ENCODE results near the gene HOXD9. TPM values are rescaled to one million over a fixed set of nuclear protein-coding genes. Genes with fewer than 3 reads are reported as not detected.

The HOXD9 gene
- total RNA-seq, 1 experiment from 2014 or later: 4.4 TPM

GRCh38 chr2:176091329-176092258 is 30.9 kb upstream of the HOXD9 start:
- H3K27ac ChIP-seq: no peak overlapping the region
- H3K9me3 ChIP-seq (replicated peaks): no peaks in the 10 kb centered on the region
- no peaks in the 10 kb centered on the region; the same call in 1 of the 2 replicates for H3K27me3 ChIP-seq
- no peaks in the 10 kb centered on the region for H3K36me3 ChIP-seq
- DNase-seq: no peak
- no peaks in the 10 kb centered on the region for H3K4me1 ChIP-seq
- no peak overlapping the region for H3K4me3 ChIP-seq

- no peaks in the 10 kb centered on the region for H3K9me3 ChIP-seq (replicated peaks)
- no peak within 1 kb of the TSS for H3K27ac ChIP-seq
- H3K27me3 ChIP-seq: no peaks in the 10 kb centered on the region; the same call in 1 of the 2 replicates
- peak within 1 kb of the TSS; percentile 67 for H3K4me3 ChIP-seq
- DNase-seq: peak; percentile 65 to 66
- no peaks in the 10 kb centered on the region for H3K4me1 ChIP-seq
- H3K36me3 ChIP-seq: no peaks in the 10 kb centered on the region
Measured at GRCh38 chr2:176092270-176093144, 30.0 kb upstream of the HOXD9 start, which contains the start of gene HOXD13. Gene HOXD13, plus strand, starts transcription at chr2:176092721. Its CDS starts 170 bp downstream, at chr2:176092891.

- Histone ChIP-seq H3K27ac (no peak overlapping the region), H3K36me3 (no peaks in the 10 kb centered on the region), H3K27me3 (no peaks in the 10 kb centered on the region; the same call in 1 of the 2 replicates), H3K4me1 (no peaks in the 10 kb centered on the region), H3K9me3 (replicated peaks) (no peaks in the 10 kb centered on the region), H3K4me3 (peak overlapping the region; percentile 67)
- peak; percentile 60 to 69 for DNase-seq
Measured at GRCh38 chr2:176093145-176093897, 29.2 kb upstream of the HOXD9 start.

GRCh38 chr2:176093898-176094249 is 28.6 kb upstream of the HOXD9 start:
- H3K4me1 ChIP-seq: no peaks in the 10 kb centered on the region
- H3K27me3 ChIP-seq: no peaks in the 10 kb centered on the region; the same call in 1 of the 2 replicates
- DNase-seq: no peak
- H3K36me3 ChIP-seq: no peaks in the 10 kb centered on the region
- H3K9me3 ChIP-seq (replicated peaks): no peaks in the 10 kb centered on the region
- peak overlapping the region; percentile 67 for H3K4me3 ChIP-seq
- H3K27ac ChIP-seq: no peak overlapping the region

- no peak for DNase-seq
- Histone ChIP-seq H3K27me3 (no peaks in the 10 kb centered on the region; the same call in 1 of the 2 replicates), H3K36me3 (no peaks in the 10 kb centered on the region), H3K27ac (no peak overlapping the region), H3K4me3 (peak overlapping the region; percentile 67), H3K4me1 (no peaks in the 10 kb centered on the region), H3K9me3 (replicated peaks) (no peaks in the 10 kb centered on the region)
Measured at GRCh38 chr2:176094349-176094748, 28.2 kb upstream of the HOXD9 start.

- no peaks in the 10 kb centered on the region for H3K36me3 ChIP-seq
- no peak for DNase-seq
- no peaks in the 10 kb centered on the region for H3K9me3 ChIP-seq (replicated peaks)
- no peak overlapping the region for H3K27ac ChIP-seq
- no peak overlapping the region for H3K4me3 ChIP-seq
- no peaks in the 10 kb centered on the region; the same call in 1 of the 2 replicates for H3K27me3 ChIP-seq
- no peaks in the 10 kb centered on the region for H3K4me1 ChIP-seq
Measured at GRCh38 chr2:176095421-176095820, 27.1 kb upstream of the HOXD9 start.

GRCh38 chr2:176096243-176096985 is 26.1 kb upstream of the HOXD9 start:
- H3K27ac ChIP-seq: peak overlapping the region; percentile 65
- H3K4me3 ChIP-seq: peak overlapping the region; percentile 73
- H3K36me3 ChIP-seq: no peaks in the 10 kb centered on the region
- H3K27me3 ChIP-seq: no peaks in the 10 kb centered on the region; the same call in 1 of the 2 replicates
- H3K9me3 ChIP-seq (replicated peaks): no peaks in the 10 kb centered on the region
- H3K4me1 ChIP-seq: no peaks in the 10 kb centered on the region
- DNase-seq: peak in 1 of 2 experiments; percentile 44

- Histone ChIP-seq H3K4me1 (no peaks in the 10 kb centered on the region), H3K36me3 (no peaks in the 10 kb centered on the region), H3K27me3 (no peaks in the 10 kb centered on the region), H3K27ac (peak overlapping the region; percentile 65), H3K4me3 (peak overlapping the region; percentile 73), H3K9me3 (replicated peaks) (no peaks in the 10 kb centered on the region)
- DNase-seq: peak; percentile 85 to 95
Measured at GRCh38 chr2:176096986-176097819, 25.3 kb upstream of the HOXD9 start.

- H3K4me3 ChIP-seq: peak overlapping the region; percentile 73
- no peak for DNase-seq
- peak overlapping the region; percentile 65 for H3K27ac ChIP-seq
- H3K27me3 ChIP-seq: no peaks in the 10 kb centered on the region
- H3K36me3 ChIP-seq: no peaks in the 10 kb centered on the region
- no peaks in the 10 kb centered on the region for H3K4me1 ChIP-seq
- H3K9me3 ChIP-seq (replicated peaks): no peaks in the 10 kb centered on the region
Measured at GRCh38 chr2:176097820-176098365, 24.6 kb upstream of the HOXD9 start.

- peak; percentile 43 to 56 for DNase-seq
- H3K27me3 ChIP-seq: no peaks in the 10 kb centered on the region
- H3K4me1 ChIP-seq: no peaks in the 10 kb centered on the region
- H3K36me3 ChIP-seq: no peaks in the 10 kb centered on the region
- H3K4me3 ChIP-seq: peak overlapping the region; percentile 73
- H3K27ac ChIP-seq: no peak overlapping the region; the same call in 1 of the 2 replicates
- H3K9me3 ChIP-seq (replicated peaks): no peaks in the 10 kb centered on the region
Measured at GRCh38 chr2:176098366-176099158, 24.0 kb upstream of the HOXD9 start.

- H3K4me3 ChIP-seq: no peak overlapping the region
- no peak overlapping the region for H3K27ac ChIP-seq
- no peaks in the 10 kb centered on the region for H3K36me3 ChIP-seq
- no peaks in the 10 kb centered on the region for H3K4me1 ChIP-seq
- DNase-seq: no peak
- H3K9me3 ChIP-seq (replicated peaks): no peaks in the 10 kb centered on the region
- H3K27me3 ChIP-seq: no peaks in the 10 kb centered on the region
Measured at GRCh38 chr2:176099159-176099727, 23.3 kb upstream of the HOXD9 start.

All from SJCRH30 (cell line).